ENCODE data around the gene ADGRL1.
"Not testable (repeated sequence)": the region's sequence is repeated elsewhere in the genome, so short reads cannot be mapped to it uniquely, and the experiment has no call there.

GRCh38 chr19:14210182-14210581 lies 4.2 kb upstream of the ADGRL1 start:
- TF ChIP-seq CTCF (IDR thresholded peaks at IDR 0.05; ENCODE audit: insufficient read depth, low read length, poor library complexity, severe bottlenecking); EZH2phosphoT487 (conservative IDR thresholded peaks at IDR 0.05; ENCODE audit: low read length): not testable (repeated sequence)
